ENCODE data around the gene KRT33B. TPM values are rescaled to one million over a fixed set of nuclear protein-coding genes. Genes with fewer than 3 reads are reported as not detected.

Gene KRT33B
- total RNA-seq, 1 experiment from 2014 or later, result not detected

DNA sequence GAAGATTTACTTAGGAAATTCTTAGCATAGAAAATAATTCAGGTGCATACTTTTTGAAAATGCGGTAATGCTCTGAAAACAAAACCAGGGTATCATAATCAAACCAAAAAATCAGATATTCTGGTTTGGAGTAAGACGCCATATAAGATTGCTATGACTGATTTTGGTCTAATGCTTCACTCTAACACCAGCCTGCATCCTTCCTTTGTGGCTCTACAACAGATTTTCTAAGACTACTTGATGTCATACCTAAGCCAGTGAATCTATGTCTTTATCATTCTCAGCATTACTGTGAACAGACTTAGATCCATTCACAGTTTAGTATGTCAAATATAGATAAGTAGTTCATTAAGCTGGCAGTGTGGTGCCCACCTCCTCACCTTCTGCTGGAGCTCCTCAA is 590 bp downstream of the KRT33B start:
- CTCF ChIA-PET, result no interaction called here
- no peak for TF ChIP-seq CTCF (IDR thresholded peaks at IDR 0.05; ENCODE audit: insufficient read depth in 1 of 2, low read depth in 1 of 2, low read length in 1 of 2, severe bottlenecking in 1 of 2, unreplicated experiment in 1 of 2)
- Histone ChIP-seq H3K9me3 (no peaks in the 10 kb centered on the region), H3K4me3 (ENCODE audit: low read depth, low read length) (no peak overlapping the region), H3K4me1 (no peaks in the 10 kb centered on the region), H3K27me3 (replicated peaks; ENCODE audit: control insufficient read depth, insufficient read depth, low read length) (no peaks in the 10 kb centered on the region), H3K36me3 (ENCODE audit: control insufficient read depth, insufficient read depth, low read length) (no peaks in the 10 kb centered on the region)
- intact Hi-C loops (cut with micrococcal nuclease; ENCODE audit: unreplicated experiment), result no loop called here
- no peak for DNase-seq
- POLR2A ChIA-PET, result no interaction called here
- Mint-ChIP-seq H3K4me1 (ENCODE audit: low read depth, unreplicated experiment) (no peaks in the 10 kb centered on the region), H3K9me3 (ENCODE audit: unreplicated experiment) (peaks cover 11% of the 10 kb centered on the region), H3K27ac (ENCODE audit: unreplicated experiment) (no peak overlapping the region), H3K36me3 (ENCODE audit: insufficient read depth, unreplicated experiment) (no peaks in the 10 kb centered on the region), H3K27me3 (ENCODE audit: insufficient read depth, unreplicated experiment) (no peaks in the 10 kb centered on the region), H3K4me3 (ENCODE audit: unreplicated experiment) (no peak overlapping the region)
- BruUV-seq (replicated peaks), result no TSS peak

DNA sequence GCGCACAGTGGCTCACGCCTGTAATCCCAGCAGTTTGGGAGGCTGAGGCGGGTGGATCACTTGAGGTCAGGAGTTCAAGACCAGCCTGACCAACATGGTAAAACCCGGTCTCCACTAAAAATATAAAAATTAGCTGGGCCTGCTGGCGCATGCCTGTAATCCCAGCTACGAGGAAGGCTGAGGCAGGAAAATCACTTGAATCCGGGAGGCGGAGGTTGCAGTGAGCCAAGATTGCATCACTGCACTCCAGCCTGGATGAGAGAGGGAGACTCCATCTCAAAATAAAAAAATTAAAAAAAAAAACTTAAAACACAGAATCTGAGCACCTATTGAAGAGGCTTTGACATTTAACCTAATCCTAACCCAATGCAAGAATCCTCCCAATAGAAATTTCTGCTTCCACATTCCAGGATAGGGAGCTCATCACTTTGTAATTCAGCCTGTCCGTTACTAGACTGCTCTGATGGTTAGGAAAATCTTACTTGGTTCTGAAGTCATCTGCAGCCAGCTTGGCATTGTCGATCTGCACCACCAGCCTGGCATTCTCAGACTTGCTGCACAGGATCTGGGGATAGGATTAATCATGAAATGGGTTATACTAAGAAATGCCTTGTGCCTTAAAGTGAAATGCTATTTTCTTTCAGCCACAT is 2.1 kb downstream of the KRT33B start:
- intact Hi-C loops (cut with micrococcal nuclease; ENCODE audit: unreplicated experiment), result no loop called here
- H3K4me3 ChIP-seq (ENCODE audit: low read depth, low read length), result no peak overlapping the region
- H3K4me1 ChIP-seq, result no peaks in the 10 kb centered on the region
- Mint-ChIP-seq H3K27me3 (ENCODE audit: insufficient read depth, unreplicated experiment) (no peaks in the 10 kb centered on the region), H3K4me1 (ENCODE audit: low read depth, unreplicated experiment) (no peaks in the 10 kb centered on the region), H3K9me3 (ENCODE audit: unreplicated experiment) (peaks cover 9% of the 10 kb centered on the region), H3K4me3 (ENCODE audit: unreplicated experiment) (no peak overlapping the region), H3K27ac (ENCODE audit: unreplicated experiment) (no peak overlapping the region), H3K36me3 (ENCODE audit: insufficient read depth, unreplicated experiment) (no peaks in the 10 kb centered on the region)
- TF ChIP-seq CTCF (IDR thresholded peaks at IDR 0.05; ENCODE audit: insufficient read depth in 1 of 2, low read depth in 1 of 2, low read length in 1 of 2, severe bottlenecking in 1 of 2, unreplicated experiment in 1 of 2), result no peak
- BruUV-seq (replicated peaks), result no TSS peak
- H3K9me3 ChIP-seq, result no peaks in the 10 kb centered on the region
- no peak for DNase-seq
- no peaks in the 10 kb centered on the region for H3K27me3 ChIP-seq (replicated peaks; ENCODE audit: control insufficient read depth, insufficient read depth, low read length)
- ChIA-PET CTCF (no interaction called here), POLR2A (interaction anchor here (0.6 kb wide), 1 partner anchor 37 kb away, joined by 3 read pairs; no protein-coding TSS in a partner anchor)
- no peaks in the 10 kb centered on the region for H3K36me3 ChIP-seq (ENCODE audit: control insufficient read depth, insufficient read depth, low read length)

GRCh38 chr17:41366070-41366469 is 3.5 kb downstream of the KRT33B start:
- Mint-ChIP-seq H3K27me3 (ENCODE audit: insufficient read depth, unreplicated experiment) (no peaks in the 10 kb centered on the region), H3K27ac (ENCODE audit: unreplicated experiment) (no peak overlapping the region), H3K4me1 (ENCODE audit: low read depth, unreplicated experiment) (peaks cover 9% of the 10 kb centered on the region), H3K4me3 (ENCODE audit: unreplicated experiment) (no peak overlapping the region), H3K36me3 (ENCODE audit: insufficient read depth, unreplicated experiment) (no peaks in the 10 kb centered on the region), H3K9me3 (ENCODE audit: unreplicated experiment) (peaks cover 9% of the 10 kb centered on the region)
- H3K4me3 ChIP-seq (ENCODE audit: low read depth, low read length), result no peak overlapping the region
- no peaks in the 10 kb centered on the region for H3K36me3 ChIP-seq (ENCODE audit: control insufficient read depth, insufficient read depth, low read length)
- TF ChIP-seq CTCF (IDR thresholded peaks at IDR 0.05; ENCODE audit: insufficient read depth in 1 of 2, low read depth in 1 of 2, low read length in 1 of 2, severe bottlenecking in 1 of 2, unreplicated experiment in 1 of 2), result no peak
- peaks cover 8% of the 10 kb centered on the region; the same call in 1 of the 2 replicates for H3K4me1 ChIP-seq
- BruUV-seq (replicated peaks), result no TSS peak
- CTCF ChIA-PET, result no interaction called here
- intact Hi-C loops (cut with micrococcal nuclease; ENCODE audit: unreplicated experiment), result no loop called here
- no peaks in the 10 kb centered on the region for H3K27me3 ChIP-seq (replicated peaks; ENCODE audit: control insufficient read depth, insufficient read depth, low read length)
- DNase-seq, result no peak
- no peaks in the 10 kb centered on the region; the same call in 1 of the 2 replicates for H3K9me3 ChIP-seq
- POLR2A ChIA-PET, result no interaction called here
